GM12874 (cell line): Measurements from ENCODE around the gene TSEN2.

Experiments
- TF ChIP-seq, protein P1 (sequence below): IDR thresholded peaks from 2 replicates; pipeline ENCODE4 v1.5.1; 2011; ENCODE audit warnings: low read depth, mild to moderate bottlenecking, control low read depth, low read length, moderate library complexity; ENCODE audit not compliant: insufficient read depth

The TSEN2 gene

DNA sequence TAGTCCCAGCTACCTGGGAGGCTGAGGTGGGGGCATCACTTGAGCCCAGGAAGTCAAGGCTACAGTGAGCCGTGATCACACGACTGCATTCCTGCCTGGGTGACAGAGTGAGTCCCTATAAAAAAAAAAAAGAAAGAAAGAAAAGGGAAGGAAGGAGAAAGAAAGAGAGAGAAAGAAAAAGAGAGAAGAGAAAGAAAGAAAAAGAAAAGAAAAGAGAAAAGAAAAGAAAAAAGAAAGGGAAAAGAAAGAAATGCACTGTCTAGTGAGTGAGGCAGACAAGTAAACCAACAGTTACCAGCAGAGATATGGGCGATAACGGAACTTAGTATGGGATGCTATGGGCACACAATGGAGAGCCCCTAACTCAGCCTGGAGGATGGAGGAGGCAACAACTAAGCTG lies 37.2 kb upstream of the TSEN2 start:
- TF ChIP-seq, protein P1, sequence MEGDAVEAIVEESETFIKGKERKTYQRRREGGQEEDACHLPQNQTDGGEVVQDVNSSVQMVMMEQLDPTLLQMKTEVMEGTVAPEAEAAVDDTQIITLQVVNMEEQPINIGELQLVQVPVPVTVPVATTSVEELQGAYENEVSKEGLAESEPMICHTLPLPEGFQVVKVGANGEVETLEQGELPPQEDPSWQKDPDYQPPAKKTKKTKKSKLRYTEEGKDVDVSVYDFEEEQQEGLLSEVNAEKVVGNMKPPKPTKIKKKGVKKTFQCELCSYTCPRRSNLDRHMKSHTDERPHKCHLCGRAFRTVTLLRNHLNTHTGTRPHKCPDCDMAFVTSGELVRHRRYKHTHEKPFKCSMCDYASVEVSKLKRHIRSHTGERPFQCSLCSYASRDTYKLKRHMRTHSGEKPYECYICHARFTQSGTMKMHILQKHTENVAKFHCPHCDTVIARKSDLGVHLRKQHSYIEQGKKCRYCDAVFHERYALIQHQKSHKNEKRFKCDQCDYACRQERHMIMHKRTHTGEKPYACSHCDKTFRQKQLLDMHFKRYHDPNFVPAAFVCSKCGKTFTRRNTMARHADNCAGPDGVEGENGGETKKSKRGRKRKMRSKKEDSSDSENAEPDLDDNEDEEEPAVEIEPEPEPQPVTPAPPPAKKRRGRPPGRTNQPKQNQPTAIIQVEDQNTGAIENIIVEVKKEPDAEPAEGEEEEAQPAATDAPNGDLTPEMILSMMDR, result no peak

DNA sequence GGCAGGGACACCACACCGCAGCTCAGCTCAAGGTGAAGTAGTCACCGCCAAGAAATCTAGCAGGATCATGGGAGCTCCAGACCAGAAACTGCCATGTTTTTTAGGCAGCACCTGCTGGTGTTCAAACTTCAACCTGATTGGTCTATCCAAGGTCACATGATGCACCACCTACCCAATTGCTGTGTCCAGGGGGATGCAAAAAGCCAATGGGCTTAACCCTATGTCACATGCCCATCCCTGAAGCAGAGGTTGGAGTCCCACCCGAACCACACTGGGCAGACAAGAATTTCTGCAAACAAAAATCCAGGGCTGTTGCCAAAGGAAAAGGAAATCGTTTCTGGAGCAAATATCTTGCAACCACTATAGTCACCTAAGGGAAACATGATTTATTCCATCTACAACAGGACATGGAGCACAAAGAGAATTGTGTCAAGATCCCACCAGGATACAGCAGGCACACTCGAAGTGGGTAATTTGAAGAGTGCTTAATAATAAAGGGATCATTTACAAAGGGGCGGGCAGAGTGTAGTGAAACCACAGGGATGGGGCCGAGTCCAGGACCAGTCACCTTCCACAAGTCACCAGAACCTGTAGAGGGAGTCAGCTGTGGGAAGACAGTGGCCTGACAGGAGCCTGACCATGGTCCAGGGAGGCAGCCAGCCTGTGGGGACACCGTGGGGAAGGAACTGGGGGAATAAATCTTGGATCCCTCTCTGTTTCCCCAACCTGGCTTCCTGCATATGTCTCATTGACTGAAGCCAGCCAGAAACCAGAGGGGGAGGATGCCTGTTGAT lies 34.2 kb upstream of the TSEN2 start:
- TF ChIP-seq, protein P1, result no peak

DNA sequence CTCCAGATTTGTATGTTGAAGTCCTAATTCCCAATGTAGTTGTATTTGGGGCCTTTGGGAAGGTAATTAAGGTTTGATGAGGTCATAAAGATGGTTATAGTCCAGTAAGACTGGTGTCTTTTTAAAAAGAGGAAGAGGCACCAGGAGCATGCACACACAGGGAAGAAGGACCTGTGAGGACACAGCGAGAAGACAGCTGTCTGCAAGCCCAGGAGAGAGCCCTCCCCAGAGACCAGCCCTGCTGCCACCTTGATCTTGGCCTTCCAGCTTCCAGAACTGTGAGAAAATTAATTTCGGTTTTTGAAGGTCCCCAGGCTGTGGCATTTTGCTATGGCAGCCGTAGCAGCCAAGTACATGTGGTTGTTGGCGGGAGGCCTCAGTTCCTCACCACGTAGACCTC lies 32.8 kb upstream of the TSEN2 start:
- TF ChIP-seq, protein P1, result no peak

DNA sequence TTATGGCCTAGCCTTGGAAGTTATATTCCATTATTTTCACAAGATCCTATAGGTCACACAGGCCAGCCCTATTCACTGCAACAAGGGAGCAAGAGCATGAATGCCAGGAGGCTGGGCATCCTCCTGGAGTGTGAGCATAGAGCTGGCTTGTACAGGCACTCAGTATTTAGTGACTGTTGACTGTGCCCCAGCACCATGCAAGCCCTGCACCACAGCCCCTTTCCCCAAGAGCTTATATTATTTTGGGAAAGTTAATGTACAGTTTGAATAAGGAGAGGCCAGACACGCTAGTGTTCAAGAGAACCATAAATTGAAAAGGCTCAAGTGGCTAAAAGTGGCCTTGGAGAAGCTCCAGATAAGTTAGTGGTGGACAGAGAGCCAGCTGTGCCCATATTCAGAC lies 32.3 kb upstream of the TSEN2 start:
- TF ChIP-seq, protein P1, result no peak

DNA sequence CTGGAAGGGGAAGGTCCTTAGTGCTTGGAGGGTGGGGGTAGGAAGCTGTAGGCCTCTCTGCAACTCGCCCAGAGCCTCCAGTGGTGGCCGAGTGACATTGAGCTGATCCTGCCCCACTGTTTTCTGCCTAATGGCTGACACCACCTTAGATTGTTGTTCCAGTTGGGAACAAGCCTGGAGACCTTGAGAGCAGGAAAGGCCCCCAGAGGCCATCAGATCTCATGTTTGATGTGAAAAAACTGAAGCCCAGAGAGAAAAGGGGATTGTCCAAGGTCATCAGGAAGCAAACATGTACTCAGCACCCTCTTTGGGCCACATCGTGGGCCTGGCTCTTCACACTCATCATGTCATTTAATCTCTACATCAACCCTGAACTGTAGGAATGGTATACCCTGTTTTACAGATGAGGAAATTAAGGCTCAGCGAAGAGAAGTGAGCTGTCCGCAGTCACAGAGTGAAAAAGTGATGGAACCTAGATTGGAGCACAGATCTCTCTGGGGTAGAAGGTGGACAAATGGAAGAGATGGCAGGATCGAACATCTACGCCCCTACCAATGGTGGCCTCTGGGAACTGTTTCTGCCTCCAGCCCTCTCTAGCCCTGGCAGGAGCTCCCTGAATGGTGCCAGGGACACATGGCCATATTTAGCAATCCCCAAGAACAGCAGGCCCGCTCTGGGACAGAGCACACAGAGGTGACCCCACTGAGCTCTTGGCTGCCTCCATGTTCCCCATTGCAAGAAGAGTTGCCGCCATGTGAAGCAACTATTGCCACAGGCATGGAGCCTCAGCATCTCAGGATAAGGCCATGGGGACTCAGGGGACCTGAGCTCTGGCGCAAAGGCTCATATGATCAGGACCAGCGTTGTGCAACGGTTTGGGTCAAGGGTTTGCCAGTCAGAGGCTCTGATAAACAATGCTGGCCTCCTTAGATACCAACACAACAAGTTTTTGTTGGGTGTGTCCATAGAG lies 31.6 kb upstream of the TSEN2 start:
- TF ChIP-seq, protein P1, result no peak

DNA sequence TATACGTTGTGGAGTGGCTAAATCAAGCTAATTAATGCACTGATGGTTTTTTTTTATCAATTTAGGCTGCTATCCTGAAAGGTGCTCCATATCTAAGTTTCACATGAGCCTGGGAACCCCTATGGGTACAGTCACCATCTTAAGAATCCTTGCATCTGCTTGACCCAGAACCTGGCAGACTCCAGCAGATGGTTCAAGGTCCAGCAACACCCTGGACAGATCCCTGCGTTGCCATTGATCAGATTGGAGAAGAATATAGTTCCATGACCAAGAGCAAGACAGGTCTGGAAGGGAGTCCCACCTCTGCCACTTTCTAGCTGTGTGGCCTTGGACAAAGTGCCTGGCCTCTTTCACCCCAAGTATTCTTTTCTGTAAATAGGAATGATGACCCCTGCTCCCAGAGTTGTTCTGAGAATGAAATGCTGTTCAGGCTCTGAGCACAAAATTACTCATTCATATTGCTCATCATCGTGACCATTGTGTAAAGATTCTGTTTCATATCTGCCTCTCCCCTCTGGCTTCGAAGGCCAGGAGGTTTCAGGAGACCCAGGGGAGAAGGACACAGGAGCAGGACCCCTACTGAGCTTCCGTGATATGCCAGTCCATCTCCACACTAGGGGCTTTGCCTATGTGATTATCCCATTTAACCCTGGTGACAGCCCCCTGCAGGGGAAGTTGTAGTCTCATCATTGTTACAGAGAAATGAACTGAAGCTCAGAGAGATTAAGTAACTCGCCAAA lies 30.0 kb upstream of the TSEN2 start:
- TF ChIP-seq, protein P1, result no peak

DNA sequence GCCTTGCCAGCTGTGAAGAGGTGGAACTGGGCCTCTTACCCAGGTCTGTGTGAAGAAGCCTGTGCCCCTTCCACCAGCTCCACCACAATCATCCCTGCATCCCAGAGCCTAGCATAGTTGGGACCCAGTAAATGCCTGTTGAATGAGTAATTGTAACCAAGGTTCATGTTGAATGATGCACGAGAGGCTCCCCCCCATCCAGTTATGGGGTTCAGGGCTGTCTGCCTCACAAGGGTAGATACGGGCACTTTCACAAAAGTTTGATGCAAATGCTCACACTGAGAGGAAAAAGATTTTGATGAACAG lies 29.5 kb upstream of the TSEN2 start:
- TF ChIP-seq, protein P1, result no peak
